GM19043 (cell line): Measurements from ENCODE around the gene RERE.

Experiments used
- ATAC-seq: cut with Tn5 transposase; IDR thresholded peaks from one replicate; pipeline ENCODE4 v1.9.1; 2021; ENCODE audit warnings: low read depth; ENCODE audit not compliant: unreplicated experiment

RERE gene

DNA sequence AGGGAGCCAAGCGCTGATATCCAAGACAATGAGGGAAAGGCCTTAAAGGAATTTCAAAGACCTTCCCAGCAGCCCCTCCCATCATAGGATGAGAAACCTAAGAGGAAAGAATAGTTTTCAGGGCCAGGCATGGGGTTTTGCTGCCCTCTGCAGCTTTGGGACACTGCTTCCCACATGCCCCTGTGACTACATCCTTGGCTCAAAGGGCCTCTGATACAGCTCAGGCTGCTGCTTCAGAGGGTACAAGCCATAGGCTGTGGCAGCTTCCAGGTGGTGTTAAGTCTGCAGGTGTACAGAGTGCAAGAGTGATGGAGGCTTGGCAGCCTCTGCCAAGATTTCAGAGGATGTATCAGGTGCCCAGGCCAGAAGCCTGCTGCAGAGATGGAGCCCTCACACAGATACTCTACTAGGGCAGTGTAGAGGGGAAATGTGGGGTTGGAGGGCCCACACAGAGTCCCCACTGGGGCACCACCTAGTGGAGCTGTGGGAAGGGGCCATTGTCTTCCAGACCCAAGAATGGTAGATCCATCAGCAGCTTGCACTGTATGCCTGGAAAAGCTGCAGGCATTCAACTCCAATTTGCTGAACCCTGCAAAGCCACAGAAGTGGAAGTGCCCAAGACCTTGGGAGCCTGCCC, 373.8 kb downstream of the RERE start:
- ATAC-seq, result no peak

DNA sequence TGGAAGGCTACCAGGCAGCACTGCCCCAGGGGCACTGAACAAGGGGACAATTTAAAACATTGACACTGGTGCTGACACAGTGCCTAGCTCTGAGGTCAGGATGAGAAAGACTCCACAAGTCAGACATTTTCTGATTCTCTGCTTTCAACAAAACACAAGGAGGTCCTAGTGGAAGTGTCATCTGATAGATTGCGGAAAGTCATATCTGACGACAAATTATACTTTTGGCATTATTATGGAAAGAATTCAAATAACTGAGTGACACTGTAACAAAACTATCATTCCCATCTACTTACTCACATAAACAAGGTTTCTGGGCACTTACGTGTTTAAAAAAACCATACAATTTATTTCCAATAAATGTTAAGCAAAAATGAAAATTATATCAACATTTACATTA, 376.0 kb downstream of the RERE start:
- no peak for ATAC-seq

DNA sequence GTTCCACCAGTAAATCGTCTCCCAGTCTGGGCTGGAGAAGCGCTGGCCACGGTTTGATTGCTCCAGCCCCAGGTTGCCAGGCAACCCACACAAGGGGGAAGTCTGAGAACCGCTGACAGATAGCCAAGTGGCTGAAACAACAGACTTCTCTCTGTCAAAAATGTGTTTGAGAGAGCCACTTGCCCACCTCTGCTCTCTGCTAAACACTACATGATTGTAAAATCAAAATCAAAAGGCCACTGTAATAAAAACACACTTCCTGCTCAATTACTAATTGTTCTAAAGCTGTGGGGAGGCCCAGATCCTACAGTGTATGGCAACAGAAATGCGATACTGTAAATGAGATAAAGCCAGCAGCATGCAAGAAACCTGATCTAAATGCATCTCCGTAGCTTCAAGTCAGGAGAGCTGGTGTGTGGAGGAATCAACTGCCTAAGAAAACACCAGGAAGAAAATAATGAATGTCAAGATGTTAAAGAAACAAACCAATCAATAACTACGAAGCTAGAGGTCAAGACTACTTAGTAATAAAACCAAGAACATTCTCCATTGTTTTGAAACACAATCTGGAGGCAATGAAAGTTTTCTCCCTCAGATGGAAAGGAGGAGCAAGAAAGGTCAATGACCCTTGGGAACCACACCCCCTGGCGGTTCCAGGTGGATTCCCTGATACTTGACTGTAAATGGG, 378.3 kb downstream of the RERE start:
- ATAC-seq, result peak; percentile 85

DNA sequence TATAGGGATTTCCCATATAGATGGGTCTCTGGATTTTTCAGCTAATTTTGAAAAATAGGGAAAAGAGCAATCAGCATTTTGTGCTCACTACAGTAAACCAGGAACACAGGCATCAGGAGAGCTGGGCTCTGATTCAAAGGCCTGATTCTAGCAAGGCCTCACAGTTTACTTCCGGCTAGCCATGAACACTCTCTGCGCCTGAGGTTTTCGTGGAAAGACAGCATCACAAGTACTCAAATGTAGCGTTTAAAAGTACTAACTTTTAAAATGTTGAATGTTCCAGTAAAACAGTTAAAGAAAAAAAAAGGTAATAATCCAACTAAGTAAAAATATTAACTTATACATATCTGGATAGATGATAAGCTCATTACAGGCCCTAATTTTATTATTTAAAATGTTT, 379.0 kb downstream of the RERE start:
- no peak for ATAC-seq

DNA sequence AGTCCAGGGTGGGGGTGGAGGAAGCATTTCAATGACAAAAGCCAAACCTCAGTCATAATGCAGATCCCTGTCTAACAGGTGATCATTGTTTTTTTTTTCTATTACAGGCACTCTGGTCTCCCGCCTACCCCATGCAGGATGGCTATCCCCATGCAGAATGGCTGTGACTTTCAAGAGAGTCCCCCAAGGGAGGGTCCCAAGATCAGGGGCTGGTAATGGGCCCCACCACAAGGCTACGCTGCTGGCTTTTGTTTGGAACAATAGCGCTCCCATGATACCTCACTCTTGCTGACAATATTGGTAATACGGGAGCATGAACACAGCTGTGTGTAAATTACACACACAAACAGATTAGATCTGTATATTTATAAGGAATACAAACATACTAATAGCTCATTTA, 380.1 kb downstream of the RERE start:
- ATAC-seq, result no peak

DNA sequence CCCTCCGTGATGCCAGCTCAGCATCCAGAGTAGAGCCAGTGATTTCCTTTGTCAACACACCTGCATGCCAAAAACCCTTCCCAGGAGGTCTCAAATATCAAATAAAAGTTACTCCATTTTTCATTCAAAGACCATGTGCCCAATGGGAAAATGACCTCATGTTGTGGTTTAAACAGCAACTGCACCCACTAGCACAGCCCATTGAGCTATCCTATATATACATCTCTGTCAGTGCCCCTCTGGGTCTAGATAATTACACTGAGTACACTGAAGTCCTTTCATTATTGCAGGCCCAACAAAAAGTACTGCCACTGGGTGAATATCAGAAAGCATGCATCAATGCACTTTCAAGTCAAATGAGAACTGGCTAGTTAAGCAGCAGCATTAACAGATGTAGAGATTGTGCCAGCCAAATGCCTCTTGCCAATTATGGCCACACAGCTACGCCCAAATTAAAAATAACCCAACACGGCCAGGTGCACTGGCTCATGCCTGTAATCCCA, 381.8 kb downstream of the RERE start:
- no peak for ATAC-seq

DNA sequence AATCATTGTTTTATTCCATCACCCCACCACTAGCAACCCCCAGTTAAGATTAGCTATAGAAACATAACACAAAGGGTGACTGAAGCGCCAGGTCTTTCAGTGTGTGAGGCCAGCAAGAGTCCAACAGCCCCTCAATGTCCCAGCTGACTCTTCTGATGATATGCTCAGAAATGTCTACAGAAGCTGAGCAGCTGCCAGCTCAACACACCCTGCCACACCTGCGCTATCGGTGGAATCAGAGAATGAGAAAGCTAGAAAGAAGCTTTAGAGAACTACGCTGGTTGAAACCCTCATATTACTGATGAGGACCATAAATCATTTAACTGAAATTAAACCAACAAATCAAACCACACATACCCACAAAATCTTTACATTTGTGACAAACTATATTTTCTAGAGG, 383.3 kb downstream of the RERE start:
- ATAC-seq, result no peak

DNA sequence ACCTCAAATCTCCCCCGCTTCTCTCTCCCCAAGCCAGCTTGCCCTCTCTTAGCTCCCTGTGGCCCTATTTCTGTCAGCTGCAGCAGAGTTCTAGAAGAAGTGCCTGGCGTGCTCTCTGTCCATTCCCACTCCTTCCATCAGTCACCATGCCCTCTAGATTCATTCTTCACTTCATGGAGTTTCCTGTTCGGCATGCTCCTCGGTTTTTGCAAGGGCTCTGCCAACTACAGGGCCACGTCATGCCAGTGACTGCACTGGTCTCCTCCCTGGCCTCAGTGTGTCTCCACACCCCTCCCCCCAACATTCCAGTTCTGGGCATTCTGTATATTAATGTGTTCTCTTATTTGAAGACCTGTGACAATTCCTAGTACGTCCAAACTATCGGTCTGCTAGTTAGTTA, 385.7 kb downstream of the RERE start:
- no peak for ATAC-seq

DNA sequence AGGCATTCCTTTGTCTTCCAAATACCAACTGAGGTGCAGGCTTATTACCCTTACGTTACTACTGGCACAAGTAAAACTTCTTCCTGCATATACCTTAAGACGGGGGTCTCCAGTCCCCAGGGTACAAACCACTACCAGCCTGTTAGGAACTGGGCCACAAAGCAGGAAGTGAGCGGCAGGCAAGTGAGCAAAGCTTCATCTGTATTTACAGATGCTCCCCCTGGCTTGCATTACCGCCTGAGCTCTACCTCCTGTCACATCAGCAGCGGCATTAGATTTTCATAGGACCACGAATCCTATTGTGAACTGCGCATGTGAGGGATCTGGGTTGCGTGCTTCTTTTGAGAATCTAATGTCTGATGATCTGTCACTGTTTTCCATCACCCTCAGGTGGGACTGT, 386.4 kb downstream of the RERE start:
- no peak for ATAC-seq

DNA sequence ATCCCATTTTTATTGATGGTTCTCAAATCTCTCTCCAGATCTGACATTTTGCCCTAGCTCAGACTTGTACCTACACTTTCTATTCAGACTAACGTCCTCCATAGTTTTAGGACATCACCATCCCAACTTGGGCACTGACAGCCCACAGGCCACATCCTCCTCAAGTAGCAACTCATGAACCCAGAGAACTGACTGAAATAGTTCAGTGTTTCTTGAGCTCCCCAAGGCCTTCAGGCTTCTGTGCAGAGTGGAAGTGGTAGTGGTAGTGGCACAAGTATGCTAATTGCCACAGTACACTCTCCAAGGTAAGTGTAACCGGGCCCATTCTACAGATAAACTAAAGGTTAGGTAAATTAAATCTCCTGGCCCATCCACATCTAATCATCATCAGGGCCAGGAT, 387.0 kb downstream of the RERE start:
- no peak for ATAC-seq

DNA sequence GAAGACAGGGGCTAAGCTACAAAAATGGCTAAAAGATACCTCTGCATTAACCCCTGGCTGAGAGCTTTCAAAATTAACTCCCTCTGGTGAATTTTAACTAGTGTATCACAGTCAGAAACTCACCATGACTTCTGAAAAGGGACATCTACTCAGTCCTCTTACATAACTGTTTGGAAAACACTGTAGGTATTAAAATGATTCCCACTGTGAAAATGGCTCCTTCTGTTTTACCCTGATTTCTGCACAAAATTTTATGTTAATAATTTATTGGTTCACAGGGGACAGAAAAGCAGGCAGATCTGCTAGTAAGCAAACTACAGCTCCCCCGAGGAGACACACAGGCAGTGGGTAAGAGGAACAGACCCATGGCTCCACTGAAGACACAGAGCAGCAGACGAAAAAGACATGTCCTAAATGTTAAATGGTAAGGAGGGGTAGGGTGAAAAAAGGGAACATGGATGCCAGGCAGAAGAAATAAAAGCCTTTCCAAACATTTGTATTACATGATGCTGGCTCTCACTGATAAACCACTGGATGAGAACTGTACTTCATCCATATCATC, 387.8 kb downstream of the RERE start:
- no peak for ATAC-seq

DNA sequence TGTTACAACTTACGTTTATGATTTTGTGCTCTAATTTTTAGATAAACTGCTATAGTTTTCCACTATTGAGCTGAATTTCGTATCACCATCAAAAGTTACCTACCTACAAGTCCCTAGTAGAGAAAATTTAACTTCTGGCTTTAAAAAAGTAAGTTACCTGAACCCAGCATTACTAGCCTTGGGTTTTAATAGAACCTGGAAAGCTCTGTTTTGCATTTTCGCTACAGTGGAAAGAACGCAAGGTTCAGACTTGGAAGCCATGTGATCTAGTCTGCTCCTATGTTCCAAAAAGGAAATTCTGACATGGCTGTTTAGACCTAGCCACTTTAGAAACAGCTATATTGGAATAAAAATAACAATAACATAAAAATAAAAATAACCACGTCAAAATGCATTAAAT, 389.0 kb downstream of the RERE start:
- no peak for ATAC-seq

DNA sequence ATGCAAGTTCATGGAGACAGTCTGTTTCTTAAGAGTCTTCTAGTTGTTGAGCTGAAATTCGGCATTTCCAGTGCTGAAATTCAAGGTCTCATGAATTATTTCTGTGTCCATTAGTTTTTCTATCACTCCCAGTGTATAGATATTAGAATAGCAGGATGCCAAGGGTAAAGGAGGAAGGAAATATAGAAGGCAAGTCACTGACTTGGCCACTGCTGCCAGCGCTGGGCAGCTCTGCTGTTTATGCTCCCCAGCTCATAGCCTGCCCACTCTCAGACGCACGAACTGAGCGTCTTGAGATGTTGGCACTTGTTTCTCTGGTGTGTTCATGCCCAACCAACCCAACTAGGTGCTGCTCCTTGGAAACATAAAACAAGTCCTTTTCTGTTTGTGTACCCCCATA, 389.5 kb downstream of the RERE start:
- ATAC-seq, result no peak

DNA sequence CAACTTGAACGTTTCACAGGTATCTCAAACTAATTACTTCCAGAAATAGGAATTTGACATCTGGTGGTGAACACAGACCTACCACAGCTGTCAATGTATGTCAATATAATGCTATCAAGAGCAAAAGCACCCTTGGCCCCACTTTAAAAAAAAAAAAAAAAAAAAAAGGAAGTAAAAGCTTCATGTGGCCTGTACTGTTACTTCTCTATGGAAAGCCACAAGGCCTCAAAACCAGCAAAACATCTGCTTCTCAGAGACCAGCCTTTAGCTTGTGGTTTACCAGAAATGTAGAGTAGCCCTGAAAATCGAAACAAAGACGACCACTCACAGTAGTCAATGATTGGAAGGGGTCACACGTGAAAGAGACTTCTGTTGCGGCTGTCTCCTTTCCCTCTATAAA, 389.9 kb downstream of the RERE start:
- ATAC-seq, result peak; percentile 49

DNA sequence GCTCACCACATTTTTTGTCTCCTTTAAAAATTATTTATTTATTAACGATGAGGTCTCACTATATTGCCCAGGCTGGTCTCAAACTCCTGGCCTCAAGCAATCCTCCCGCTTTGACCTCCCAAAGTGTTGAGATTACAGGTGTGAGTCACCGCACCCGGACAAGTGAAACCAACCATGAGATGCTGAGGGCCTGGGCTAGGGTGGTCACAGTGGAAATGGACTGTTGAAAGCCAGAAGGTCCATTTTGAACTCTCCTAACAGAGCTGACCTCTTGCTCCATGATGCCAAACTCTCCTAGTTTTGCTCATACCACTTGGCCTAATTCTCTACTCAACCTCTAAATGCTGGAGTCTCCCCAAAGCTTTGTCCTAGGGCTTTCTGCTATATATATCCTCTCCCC, 390.4 kb downstream of the RERE start:
- peak; percentile 5 for ATAC-seq

DNA sequence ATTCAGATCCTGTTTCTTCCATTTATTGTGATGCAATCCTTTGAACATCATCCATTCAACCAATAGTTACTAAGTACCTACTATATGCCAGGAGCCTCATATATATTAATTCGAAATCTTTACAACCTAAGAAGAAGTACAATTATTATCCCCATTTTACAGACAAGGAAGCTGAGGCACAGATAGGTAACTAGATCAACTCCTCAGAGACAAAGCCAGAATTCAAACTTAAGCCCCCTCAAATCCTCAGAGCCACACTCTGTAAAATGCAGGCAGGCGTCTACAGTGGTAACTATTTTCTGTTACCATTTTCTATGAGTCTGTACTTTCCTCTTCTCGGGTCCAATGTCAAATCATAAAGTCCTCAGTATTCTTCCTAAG, 391.7 kb downstream of the RERE start:
- no peak for ATAC-seq

DNA sequence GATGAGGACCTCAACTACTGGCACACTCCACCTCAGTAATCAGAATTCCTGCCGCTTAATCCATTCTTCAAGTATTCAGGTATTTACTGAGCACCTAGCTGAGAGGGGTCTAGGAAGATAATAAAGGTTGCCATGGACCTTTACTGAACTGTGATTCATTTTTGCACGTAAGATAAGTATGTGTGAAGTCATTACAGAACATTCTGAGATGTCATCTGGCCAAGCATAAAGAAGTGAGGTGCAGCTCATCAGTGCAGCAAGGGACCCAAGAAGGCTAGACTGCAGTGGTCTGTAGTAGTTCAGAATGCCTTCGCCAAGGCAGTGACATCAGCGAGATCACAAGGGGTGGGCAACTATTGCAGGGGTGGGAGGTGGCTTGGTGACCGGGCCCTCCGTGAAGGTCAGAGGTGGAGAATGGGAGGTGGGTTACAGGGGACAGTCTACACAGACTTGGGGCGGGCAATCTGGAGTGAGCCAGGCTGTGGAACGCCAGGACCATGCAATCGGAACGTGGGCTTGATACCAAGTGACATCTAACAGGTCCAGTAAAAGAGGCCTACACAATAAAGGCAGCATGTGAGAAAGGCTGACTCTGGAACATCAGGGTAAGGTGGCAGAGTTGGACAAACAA, 392.2 kb downstream of the RERE start:
- ATAC-seq, result no peak

DNA sequence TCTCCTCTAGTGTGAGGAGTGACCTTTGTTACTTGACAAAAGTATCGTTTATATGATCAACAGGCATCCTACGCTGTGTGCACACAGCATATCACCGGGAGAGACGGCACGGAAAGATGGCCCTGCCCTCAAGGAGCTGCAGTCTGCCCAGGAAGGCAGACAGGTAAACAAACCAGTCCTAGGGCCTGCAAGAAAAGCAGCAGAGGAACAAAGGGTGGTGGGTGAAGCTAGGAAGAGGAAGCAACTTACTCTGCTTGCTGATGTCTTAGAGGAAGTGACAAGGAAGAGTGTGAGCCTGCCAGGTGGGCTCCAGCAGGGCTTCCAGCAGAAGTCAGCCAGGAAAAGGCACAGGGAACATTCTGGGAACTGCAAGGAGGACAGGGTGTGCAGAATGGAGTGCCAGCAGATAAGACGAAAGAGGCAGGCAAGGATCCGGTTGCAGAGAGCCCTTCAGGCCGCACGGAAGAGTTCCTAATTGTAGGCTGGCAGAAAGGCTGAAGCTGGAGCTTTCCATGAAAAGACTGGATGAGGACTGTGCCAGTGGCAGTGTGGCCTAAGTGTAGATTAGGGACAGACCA, 392.8 kb downstream of the RERE start:
- ATAC-seq, result no peak

DNA sequence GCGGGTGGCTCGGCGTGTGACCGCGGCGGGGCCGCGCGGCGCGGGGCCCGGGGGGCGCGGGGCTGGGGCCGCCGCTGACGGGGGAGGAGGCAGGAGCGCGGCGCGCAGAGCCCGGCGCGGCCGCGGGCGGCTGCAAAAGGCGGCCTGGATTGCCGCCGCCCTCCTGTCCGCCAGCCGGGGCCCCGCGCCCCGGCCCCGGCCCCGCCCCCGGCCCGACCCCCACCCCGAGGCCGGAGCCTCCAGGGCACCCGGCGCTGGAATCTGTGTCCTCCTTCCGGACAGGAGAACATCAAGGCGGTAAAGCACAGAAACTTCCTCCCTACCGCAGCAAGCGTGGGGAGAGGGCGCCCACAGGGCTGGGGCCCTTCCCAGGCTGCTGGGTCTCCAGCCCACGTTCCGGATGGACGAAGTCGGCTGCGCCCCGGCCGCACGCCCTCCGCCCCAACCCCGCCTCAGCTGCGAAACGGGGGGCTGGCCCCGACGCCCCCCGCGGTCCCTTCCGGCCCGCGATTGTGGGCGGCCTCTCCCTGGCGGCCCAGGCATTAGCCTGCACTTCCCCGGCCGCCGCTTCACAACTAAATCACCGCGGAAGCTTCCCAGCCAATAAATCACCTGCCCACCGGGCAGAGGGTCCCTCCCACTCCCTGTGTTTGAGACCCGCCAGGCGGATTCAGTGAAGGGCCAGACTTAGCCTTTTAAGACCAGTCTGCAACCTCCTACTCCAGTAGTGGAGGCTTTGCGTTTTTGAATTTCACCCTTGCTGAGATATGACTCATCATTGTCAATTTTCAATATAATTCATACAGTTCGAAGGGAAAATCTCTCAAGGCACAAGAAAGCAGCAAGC, 393.5 kb downstream of the RERE start:
- ATAC-seq, result no peak

DNA sequence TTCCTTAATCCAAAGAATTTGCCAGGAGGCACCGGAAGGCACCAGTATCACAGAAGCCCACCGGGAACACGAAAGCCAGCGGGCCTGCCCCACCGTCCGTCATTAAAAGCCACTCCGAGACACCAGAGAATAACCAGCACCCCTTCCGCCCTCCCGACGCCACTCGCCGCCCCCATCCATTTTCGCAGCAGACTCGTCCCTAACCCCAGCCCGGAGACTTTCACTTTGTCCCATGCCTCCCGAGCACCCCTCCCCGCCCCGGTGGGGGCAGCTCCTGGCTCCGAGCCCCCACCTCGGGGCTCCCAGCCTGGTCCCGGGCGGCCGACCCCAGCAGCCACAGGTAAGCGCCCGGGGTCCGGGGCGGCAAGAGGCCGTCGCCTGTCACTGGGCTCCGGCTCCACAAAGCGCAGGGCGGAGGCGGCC, 394.2 kb downstream of the RERE start:
- no peak for ATAC-seq
